Kidney epithelial cell (primary cell): Measurements from ENCODE around the gene EPB41. TPM values are rescaled to one million over a fixed set of nuclear protein-coding genes. Genes with fewer than 3 reads are reported as not detected.
"Not testable (repeated sequence)": the region's sequence is repeated elsewhere in the genome, so short reads cannot be mapped to it uniquely, and the experiment has no call there.

ENCODE experiments used
- DNase-seq: peaks from one replicate; pipeline ENCODE4 v3.0.0-alpha.2; 2010; ENCODE audit warnings: low read depth
- H3K27me3 ChIP-seq: 2 replicates; pipeline ENCODE4 v1.6.0; 2011; ENCODE audit warnings: low read length; ENCODE audit not compliant: control insufficient read depth, insufficient read depth
- H3K36me3 ChIP-seq: 2 replicates; pipeline ENCODE4 v1.5.1; 2011; ENCODE audit warnings: low read length; ENCODE audit not compliant: control insufficient read depth, insufficient read depth
- H3K4me3 ChIP-seq: 2 replicates; pipeline ENCODE4 v1.5.1; 2011; ENCODE audit warnings: low read depth, mild to moderate bottlenecking, control low read depth, low read length
- total RNA-seq: library from RNA; depleted of rRNA; stranded (reverse); fragments of >200 nt; gene quantifications from 2 replicates; pipeline ENCODE4 v1.2.3, GENCODE V29; 2015
- TF ChIP-seq, protein P1 (sequence below): IDR thresholded peaks from 2 replicates; pipeline ENCODE4 v1.5.1; 2011; ENCODE audit warnings: mild to moderate bottlenecking, moderate library complexity, low read length, control low read depth, inconsistent platforms; ENCODE audit not compliant: insufficient read depth, poor library complexity, severe bottlenecking

Gene EPB41
- total RNA-seq, 1 donor from 2014 or later: 40.7 TPM

DNA sequence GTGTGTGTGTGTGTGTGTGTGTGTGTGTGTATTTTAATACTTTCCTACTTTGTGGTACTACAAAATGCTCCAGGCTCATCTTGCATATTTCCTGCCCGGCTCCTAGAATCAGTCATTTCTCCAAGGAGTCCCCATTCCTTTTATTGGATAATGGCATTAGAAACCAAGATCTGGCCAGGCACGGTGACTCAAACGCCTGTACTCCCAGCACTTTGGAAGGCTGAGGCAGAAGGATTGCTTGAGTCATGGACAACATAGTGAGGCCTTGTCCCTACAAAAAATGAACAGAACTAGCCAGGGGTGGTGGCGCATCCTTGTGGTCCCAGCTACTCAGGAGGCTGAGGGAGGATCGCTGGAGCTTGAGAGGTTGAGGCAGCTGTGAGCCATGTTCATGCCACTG lies 20.3 kb downstream of the EPB41 start:
- DNase-seq: no peak
- Histone ChIP-seq H3K36me3 (no peaks in the 10 kb centered on the region), H3K27me3 (no peaks in the 10 kb centered on the region), H3K4me3 (no peak overlapping the region)
- TF ChIP-seq, protein P1, sequence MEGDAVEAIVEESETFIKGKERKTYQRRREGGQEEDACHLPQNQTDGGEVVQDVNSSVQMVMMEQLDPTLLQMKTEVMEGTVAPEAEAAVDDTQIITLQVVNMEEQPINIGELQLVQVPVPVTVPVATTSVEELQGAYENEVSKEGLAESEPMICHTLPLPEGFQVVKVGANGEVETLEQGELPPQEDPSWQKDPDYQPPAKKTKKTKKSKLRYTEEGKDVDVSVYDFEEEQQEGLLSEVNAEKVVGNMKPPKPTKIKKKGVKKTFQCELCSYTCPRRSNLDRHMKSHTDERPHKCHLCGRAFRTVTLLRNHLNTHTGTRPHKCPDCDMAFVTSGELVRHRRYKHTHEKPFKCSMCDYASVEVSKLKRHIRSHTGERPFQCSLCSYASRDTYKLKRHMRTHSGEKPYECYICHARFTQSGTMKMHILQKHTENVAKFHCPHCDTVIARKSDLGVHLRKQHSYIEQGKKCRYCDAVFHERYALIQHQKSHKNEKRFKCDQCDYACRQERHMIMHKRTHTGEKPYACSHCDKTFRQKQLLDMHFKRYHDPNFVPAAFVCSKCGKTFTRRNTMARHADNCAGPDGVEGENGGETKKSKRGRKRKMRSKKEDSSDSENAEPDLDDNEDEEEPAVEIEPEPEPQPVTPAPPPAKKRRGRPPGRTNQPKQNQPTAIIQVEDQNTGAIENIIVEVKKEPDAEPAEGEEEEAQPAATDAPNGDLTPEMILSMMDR: no peak

DNA sequence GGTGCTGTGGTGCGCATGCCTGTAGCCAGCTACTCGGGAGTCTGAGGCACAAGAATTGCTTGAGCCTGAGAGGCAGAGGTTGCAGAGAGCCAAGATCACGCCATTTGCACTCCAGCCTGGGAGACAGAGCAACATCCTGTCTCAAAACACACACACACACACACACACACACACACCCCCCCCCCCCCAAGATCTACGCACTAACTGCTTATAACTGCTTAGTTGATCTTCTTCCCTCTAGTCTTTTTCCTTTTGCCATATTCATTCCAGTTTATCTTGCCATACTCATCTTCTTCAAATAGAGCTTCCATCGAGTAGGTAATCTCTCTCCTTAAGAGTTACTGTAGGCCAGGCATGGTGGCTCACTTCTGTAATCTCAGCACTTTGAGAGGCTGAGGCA lies 20.9 kb downstream of the EPB41 start:
- Histone ChIP-seq H3K36me3 (no peaks in the 10 kb centered on the region), H3K4me3 (no peak overlapping the region), H3K27me3 (no peaks in the 10 kb centered on the region)
- TF ChIP-seq, protein P1: no peak
- DNase-seq: no peak

DNA sequence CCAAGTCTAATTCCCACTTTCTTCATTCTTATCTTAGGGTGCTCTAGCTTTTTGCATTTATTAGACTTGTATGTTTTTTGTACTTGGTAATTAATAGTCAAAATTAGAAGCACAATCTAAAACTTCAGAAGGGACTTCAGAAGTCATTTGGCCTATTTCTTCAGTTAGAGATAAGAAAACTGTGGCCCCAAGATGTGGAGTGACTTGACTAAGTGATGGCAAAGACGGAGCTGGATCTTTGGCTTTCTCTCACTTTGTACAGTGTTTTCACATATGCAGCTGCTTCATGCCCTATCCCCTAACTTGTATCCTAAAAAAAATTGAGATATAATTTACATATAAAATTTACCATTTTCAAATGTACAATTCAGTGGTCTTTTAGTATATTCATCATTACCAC lies 21.7 kb downstream of the EPB41 start:
- no peaks in the 10 kb centered on the region for H3K36me3 ChIP-seq
- TF ChIP-seq, protein P1: no peak
- H3K27me3 ChIP-seq: no peaks in the 10 kb centered on the region
- DNase-seq: no peak
- H3K4me3 ChIP-seq: no peak overlapping the region

DNA sequence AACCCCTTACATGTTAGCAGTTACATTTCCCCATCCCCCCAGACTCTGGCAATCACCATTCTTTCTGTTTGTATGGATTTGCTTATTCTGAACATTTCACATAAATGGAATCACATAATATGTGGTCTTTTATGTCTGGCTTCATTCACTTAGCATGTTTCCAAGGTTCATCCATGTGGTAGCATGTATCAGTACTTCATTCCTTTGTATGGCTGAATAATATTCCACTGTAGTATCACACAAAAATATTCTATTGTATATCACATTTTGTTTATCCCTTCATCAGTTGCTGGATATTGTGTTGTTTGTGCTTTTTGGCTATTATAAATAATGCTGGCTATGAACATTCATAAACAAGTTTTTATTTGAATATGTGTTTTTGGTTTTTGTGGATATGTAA lies 22.2 kb downstream of the EPB41 start:
- Histone ChIP-seq H3K27me3 (no peaks in the 10 kb centered on the region), H3K4me3 (no peak overlapping the region), H3K36me3 (no peaks in the 10 kb centered on the region)
- TF ChIP-seq, protein P1: no peak
- no peak for DNase-seq

DNA sequence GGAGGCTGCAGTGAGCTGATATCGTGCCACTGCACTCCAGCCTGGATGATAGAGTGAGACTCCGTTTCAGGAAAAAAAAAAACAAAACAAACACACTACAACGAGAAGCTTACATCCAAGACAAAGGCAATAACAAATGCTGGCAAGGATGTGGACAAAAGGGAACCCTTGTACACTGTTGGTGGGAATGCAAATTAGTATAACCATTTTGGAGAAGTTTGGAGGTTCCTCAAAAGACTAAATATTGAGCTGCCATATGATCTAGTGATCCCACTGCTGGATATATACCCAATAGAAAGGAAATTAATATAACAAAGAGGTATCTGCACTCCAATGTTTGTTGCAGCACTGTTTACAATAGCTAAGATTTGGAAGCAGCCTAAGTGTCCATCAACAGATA lies 29.2 kb downstream of the EPB41 start:
- DNase-seq, H3K4me3 ChIP-seq, H3K36me3 ChIP-seq, H3K27me3 ChIP-seq: not testable (repeated sequence)

DNA sequence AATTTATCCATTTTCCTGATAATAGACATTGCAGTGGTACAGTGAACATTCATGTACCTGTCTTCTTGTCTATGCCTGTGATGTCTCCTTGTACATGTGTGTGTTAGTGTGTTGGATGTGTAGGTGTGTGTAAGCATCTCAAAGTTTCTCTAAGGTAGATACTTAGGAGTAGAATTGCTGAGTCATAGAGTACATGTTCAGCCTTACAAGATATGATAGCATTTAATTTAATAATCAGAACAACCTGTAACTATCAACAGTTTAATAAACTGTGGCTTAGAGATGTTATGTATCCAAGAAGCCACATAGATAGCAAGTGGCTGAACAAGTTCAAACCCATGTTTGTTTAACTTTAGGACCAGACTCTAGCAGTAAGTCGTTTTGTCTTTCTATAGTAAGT lies 35.6 kb downstream of the EPB41 start:
- no peak overlapping the region for H3K4me3 ChIP-seq
- TF ChIP-seq, protein P1: no peak
- no peaks in the 10 kb centered on the region for H3K27me3 ChIP-seq
- no peaks in the 10 kb centered on the region for H3K36me3 ChIP-seq
- no peak for DNase-seq
